Duodenal mucosa (tissue), 2 donors: ENCODE results near the gene SLC44A1.

Experiments used
- H3K27ac ChIP-seq: one replicate; pipeline ENCODE4 v1.7.0; 2013; ENCODE audit warnings: low read depth, low read length
- H3K27me3 ChIP-seq, 2 donors: one replicate each; pipeline ENCODE4 v1.7.0; 2013; ENCODE audit warnings: low read length in 2 of 2, control low read depth in 1 of 2; ENCODE audit not compliant: insufficient read depth in 2 of 2, control insufficient read depth in 1 of 2
- H3K36me3 ChIP-seq, 2 donors: one replicate each; pipeline ENCODE4 v1.7.0; 2013; ENCODE audit warnings: low read length in 2 of 2, control low read depth in 1 of 2; ENCODE audit not compliant: insufficient read depth in 2 of 2, control insufficient read depth in 1 of 2
- H3K4me1 ChIP-seq, 2 donors: one replicate each; pipeline ENCODE4 v1.7.0; 2013; ENCODE audit warnings: low read length in 2 of 2, control low read depth in 1 of 2; ENCODE audit not compliant: insufficient read depth in 2 of 2, control insufficient read depth in 1 of 2
- H3K4me3 ChIP-seq, 2 donors: one replicate each; pipeline ENCODE4 v1.7.0; 2013; ENCODE audit warnings: low read length in 2 of 2, low read depth in 1 of 2
- H3K9ac ChIP-seq, 2 donors: one replicate each; pipeline ENCODE4 v1.7.0; 2013; ENCODE audit warnings: low read length in 2 of 2, low read depth in 1 of 2
- H3K9me3 ChIP-seq, 2 donors: one replicate each; pipeline ENCODE4 v1.7.0; 2013; ENCODE audit warnings: low read length in 2 of 2, control low read depth in 1 of 2; ENCODE audit not compliant: control insufficient read depth in 1 of 2

The SLC44A1 gene

DNA sequence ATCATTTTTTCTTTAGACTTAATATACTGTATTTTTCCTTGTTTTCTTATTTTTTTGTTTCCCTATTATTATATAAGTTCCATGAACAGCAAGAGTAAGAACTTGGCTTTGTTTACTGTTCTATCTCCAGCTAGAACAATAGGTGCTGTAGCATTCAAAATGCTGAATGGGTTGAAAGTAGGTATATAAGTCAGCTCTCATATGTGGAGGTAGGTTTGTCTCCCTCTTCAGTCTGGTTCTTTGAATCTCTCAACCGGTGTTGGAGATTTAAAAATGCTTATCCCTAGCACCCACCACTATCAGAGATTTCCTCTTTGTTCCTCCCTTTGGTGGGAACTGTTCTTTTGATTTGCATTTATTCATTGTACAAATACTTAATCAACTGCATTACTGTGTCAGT lies 115.9 kb downstream of the SLC44A1 start:
- H3K9ac ChIP-seq = no peak overlapping the region
- peaks cover 4 to 21% of the 10 kb centered on the region in 2 donors for H3K36me3 ChIP-seq
- peaks cover 0 to 4% of the 10 kb centered on the region in 2 donors for H3K4me1 ChIP-seq
- H3K27me3 ChIP-seq = no peaks in the 10 kb centered on the region
- no peak overlapping the region for H3K27ac ChIP-seq
- no peak overlapping the region for H3K4me3 ChIP-seq
- no peaks in the 10 kb centered on the region for H3K9me3 ChIP-seq

DNA sequence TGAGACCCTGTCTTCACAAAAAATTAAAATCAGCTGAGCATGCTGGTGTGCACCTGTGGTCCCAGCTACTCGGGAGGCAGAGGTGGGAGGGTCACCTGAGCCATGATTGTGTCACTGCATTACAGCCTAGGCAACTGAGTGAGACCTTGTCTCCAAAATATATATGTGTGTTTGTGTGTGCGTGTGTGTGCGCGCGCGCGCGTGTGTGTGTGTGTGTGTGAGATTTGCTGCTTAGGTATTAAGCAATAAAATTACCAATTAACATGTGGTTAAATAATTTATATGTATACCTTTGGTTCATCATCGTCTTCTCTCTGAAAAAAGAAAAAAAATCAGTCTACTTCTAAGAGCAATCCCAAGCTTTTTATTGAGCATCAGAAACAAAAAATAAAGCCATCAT lies 117.4 kb downstream of the SLC44A1 start:
- H3K27me3 ChIP-seq = no peaks in the 10 kb centered on the region
- no peak overlapping the region for H3K27ac ChIP-seq
- H3K9ac ChIP-seq = no peak overlapping the region
- H3K9me3 ChIP-seq = no peaks in the 10 kb centered on the region
- H3K4me1 ChIP-seq = peaks cover 0 to 4% of the 10 kb centered on the region in 2 donors
- no peak overlapping the region for H3K4me3 ChIP-seq
- H3K36me3 ChIP-seq = peaks cover 9 to 27% of the 10 kb centered on the region in 2 donors

DNA sequence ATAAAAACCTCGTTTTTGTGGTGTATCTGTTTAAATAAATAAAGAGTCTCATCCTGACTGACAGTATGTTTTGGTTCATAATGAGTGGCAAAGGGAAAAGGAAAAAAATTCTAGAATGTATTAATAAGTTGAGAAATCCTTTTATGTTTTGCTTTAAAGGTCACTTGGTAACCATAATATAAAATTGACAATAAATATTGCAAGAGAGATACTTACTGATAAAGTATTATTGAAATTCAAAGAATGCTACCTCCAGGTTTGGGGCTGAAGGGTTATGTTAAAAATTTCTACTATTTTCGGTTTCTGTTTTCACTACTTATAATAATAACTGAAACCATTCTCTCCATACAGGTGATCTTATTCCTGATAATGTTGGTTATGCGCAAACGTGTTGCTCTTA lies 118.0 kb downstream of the SLC44A1 start:
- H3K27me3 ChIP-seq = no peaks in the 10 kb centered on the region
- no peaks in the 10 kb centered on the region for H3K9me3 ChIP-seq
- H3K36me3 ChIP-seq = peaks cover 9 to 27% of the 10 kb centered on the region in 2 donors
- H3K4me1 ChIP-seq = peaks cover 0 to 4% of the 10 kb centered on the region in 2 donors
- no peak overlapping the region for H3K9ac ChIP-seq
- H3K4me3 ChIP-seq = no peak overlapping the region
- H3K27ac ChIP-seq = no peak overlapping the region

DNA sequence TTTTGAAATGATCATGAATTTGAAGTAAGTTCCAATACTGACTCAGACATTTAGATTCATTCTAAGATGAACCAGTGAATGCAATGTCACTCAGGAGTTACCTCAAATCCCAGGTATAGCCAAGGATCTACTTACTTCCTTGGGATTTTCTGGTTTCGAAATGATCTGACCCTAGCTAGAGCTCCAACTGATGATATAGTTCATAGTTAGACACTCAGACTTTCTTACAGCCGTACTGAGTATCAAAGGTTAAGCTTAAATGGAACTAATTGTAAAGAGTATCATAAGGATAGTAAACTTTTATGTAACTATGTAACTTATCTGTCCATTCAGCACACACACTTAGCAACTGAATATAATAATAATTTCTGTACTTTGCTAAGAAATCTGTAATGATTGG lies 119.4 kb downstream of the SLC44A1 start:
- H3K27ac ChIP-seq = no peak overlapping the region
- peaks cover 9 to 33% of the 10 kb centered on the region in 2 donors for H3K36me3 ChIP-seq
- H3K4me3 ChIP-seq = no peak overlapping the region
- no peaks in the 10 kb centered on the region for H3K9me3 ChIP-seq
- H3K9ac ChIP-seq = no peak overlapping the region
- H3K4me1 ChIP-seq = peaks cover 0 to 4% of the 10 kb centered on the region in 2 donors
- H3K27me3 ChIP-seq = no peaks in the 10 kb centered on the region

DNA sequence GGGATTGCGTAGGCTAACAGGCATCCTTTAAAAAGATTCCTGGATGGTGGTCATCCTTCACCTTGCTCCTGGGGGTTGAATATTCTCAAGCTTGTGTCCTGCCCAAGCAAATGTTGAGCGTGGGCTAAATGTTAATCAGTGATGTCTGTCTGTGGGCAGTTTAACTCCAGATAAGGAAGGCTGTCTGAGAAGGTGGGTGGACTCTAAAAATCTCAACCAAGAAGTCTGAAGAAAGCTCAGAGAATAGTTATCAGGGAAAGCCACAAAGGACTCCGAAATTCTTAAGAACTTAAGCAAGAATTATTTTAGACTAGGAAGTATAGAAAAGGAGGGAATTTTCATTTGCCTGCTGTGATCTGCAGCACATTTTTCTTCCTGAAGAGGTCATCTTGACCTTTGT lies 125.5 kb downstream of the SLC44A1 start:
- no peaks in the 10 kb centered on the region for H3K4me1 ChIP-seq

DNA sequence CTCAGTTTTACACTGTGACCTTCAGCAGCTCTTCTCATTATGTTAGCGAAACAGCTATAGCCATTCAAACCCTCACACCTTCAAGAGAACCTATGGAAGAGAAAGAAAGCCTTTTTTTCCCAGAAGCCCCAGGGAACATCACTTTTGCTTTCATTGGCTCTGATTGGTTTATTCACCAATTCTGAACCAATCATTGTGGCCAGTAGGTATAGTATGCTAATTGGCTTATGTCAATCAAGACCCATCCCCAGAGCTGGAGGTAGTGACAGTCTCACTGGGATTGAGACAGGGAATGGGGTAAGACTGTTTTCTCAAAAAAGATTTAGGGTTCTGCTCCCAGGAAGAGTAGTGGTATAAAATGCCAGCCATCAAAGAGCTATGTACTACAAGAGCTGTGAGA lies 129.3 kb downstream of the SLC44A1 start:
- no peaks in the 10 kb centered on the region for H3K4me1 ChIP-seq
- no peak overlapping the region for H3K9ac ChIP-seq
- H3K4me3 ChIP-seq = no peak overlapping the region
- H3K36me3 ChIP-seq = peaks cover 9 to 17% of the 10 kb centered on the region in 2 donors
- H3K9me3 ChIP-seq = no peaks in the 10 kb centered on the region
- no peak overlapping the region for H3K27ac ChIP-seq
- H3K27me3 ChIP-seq = no peaks in the 10 kb centered on the region

More for the DNA sequence above, 125.5 kb downstream of the SLC44A1 start:
- Histone ChIP-seq H3K27me3 (no peaks in the 10 kb centered on the region), H3K9ac (no peak overlapping the region), H3K27ac (no peak overlapping the region), H3K4me3 (no peak overlapping the region), H3K36me3 (peaks cover 11 to 28% of the 10 kb centered on the region in 2 donors), H3K9me3 (no peaks in the 10 kb centered on the region)

DNA sequence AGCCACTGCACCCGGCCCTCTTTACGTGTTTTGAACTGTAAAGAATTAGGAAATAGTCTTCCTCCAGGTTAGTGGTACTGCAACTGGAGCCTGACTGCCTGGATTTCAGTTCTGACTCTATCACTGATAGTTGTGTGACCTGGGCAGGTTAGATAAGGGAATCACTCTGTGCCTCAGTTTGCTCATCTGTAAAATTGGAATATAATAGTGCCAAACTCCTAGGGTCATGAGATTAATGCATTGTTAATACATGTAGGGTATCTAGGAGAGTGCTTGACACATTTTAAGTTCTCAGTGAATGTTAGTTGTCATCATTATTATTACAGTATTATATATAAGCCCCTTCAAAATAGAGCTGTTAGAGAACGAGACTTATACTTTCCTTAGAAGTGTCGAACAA lies 130.9 kb downstream of the SLC44A1 start:
- Histone ChIP-seq H3K27ac (no peak overlapping the region), H3K27me3 (no peaks in the 10 kb centered on the region), H3K4me1 (no peaks in the 10 kb centered on the region), H3K9ac (no peak overlapping the region), H3K36me3 (peaks cover 7 to 13% of the 10 kb centered on the region in 2 donors), H3K9me3 (no peaks in the 10 kb centered on the region), H3K4me3 (no peak overlapping the region)

DNA sequence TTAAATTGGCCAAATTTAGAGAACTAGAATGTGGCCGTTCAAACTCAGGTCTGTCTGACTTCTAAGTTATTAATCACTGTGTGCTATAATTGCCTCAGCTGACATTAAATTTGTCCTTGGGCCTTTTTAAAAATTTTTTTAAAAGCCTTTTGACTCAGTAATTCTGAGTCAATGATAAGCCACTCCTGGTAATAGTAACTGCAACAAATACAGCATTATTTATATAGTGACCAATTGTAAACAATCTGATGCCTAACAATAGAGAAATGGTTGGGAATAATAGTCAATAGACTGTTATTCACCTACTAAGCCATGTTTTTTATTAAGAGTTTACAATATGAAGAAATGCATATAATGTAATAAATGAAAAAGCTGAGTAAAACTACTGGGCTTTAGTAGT lies 132.4 kb downstream of the SLC44A1 start:
- Histone ChIP-seq H3K9ac (no peak overlapping the region), H3K36me3 (peaks cover 7 to 13% of the 10 kb centered on the region in 2 donors), H3K9me3 (no peaks in the 10 kb centered on the region), H3K4me3 (no peak overlapping the region), H3K4me1 (no peaks in the 10 kb centered on the region), H3K27ac (no peak overlapping the region), H3K27me3 (no peaks in the 10 kb centered on the region)

DNA sequence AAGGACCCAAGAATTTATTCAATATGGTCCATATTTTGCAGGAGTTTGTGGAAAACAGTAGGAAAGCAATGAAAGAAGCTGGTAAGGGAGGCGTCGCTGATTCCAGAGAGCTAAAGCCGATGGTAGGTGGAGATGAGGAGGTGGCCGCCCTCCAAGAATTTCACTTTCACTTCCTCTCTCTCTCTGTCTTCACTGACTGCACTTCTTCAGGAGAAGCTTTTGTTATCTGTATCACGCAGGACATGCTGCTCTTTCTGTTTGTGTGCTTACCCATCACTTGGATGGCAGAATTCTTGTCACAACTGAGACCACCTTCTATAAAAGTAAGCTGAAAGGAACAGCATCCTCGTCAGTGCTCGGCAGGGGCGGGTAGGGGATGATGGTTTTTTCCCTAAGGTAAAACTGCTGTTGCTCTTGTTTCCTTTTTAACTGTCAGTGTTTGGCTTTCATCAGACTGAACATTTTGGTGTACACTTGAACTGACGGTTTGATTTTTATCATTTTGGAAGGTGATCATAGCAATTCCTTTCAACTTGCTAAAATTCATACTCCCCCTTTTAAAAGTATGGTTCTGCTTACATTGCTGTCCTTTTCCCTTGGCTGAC lies 141.0 kb downstream of the SLC44A1 start:
- peaks cover 8 to 14% of the 10 kb centered on the region in 2 donors for H3K36me3 ChIP-seq
- peak overlapping the region; percentile 41 to 44 for H3K4me3 ChIP-seq
- peak overlapping the region in 1 of 2 donors; percentile 12 for H3K9ac ChIP-seq
- no peak overlapping the region for H3K27ac ChIP-seq
- H3K9me3 ChIP-seq = no peaks in the 10 kb centered on the region
- no peaks in the 10 kb centered on the region for H3K4me1 ChIP-seq
- no peaks in the 10 kb centered on the region for H3K27me3 ChIP-seq

DNA sequence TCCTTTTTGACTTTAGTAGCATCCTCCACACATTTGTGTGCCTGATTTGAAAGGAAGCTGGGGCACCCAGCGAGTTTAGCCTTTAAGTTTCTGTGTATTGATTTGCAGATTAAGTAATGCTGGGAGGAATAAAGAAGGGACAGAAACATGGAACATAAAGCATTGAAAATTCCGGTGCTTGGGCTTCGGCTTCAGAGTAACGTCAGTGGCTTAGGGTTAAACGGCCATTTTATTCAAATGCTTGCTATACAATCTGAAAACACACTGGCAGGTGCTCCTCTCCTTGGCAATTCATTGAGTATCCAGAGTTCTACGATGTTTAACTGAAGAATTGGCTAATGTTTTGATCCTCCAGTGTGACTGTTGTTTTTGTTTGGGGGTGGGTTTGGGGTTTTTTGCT lies 145.3 kb downstream of the SLC44A1 start:
- Histone ChIP-seq H3K4me1 (no peaks in the 10 kb centered on the region), H3K27ac (no peak overlapping the region), H3K36me3 (peaks cover 0 to 6% of the 10 kb centered on the region in 2 donors), H3K4me3 (no peak overlapping the region), H3K9ac (no peak overlapping the region), H3K9me3 (no peaks in the 10 kb centered on the region), H3K27me3 (no peaks in the 10 kb centered on the region)
